22Rv1 (cell line): Measurements from ENCODE around the gene MEF2C.

Source experiments
- H3K27ac ChIP-seq: fragments of 450-650 bp; 2 replicates; pipeline ENCODE4 v1.5.1; 2017
- CTCF ChIP-seq: fragments of 450-650 bp; IDR thresholded peaks from 2 replicates; pipeline ENCODE4 v1.5.1; 2017; ENCODE audit warnings: mild to moderate bottlenecking
- ZFX ChIP-seq: fragments of 450-650 bp; IDR thresholded peaks from 2 replicates; pipeline ENCODE4 v1.6.1; 2017; ENCODE audit warnings: antibody characterized with exemption, borderline replicate concordance

The MEF2C gene

DNA sequence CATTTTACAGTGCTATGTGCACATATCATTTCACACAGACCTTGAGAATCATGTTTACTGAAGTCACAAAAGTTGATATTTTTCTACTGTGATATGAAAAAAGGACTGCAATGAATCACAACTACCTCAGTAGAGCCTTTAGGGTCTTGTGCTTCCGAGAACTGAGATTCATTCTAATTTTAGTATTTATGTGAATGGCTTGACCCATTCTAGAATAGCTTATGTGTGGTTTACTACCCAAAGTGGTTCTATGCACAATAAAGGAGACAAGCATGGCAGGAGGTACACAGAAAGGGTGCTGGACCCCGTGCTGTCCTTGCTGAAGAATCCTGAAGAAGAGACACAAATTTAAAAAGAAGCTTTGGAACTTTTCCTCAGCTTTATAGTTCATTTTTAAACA, 28.2 kb downstream of the MEF2C start:
- TF ChIP-seq ZFX (no peak), CTCF (no peak)
- H3K27ac ChIP-seq: no peak overlapping the region

DNA sequence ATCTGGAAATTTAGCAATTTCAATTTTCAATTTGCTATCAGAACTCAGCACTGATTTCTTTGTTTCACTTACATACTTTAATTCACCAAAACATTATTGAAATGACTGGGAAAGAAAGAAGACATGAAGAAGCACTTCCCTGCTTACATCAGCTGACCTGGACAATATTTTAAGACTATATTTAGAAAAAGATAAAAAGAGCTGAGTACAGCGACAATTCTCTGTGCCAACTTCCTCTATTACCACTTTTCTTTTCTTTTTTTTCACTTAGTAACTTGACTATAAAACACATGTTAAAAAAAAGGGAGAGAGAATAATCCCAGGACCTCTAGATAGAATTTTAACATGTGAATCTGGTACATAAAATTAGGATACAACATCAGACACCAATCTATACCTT, 35.6 kb downstream of the MEF2C start:
- no peak overlapping the region for H3K27ac ChIP-seq
- TF ChIP-seq CTCF (no peak), ZFX (no peak)

- no peak for TF ChIP-seq ZFX
- TF ChIP-seq CTCF: no peak
- H3K27ac ChIP-seq: no peak overlapping the region
Observed at GRCh38 chr5:88846434-88846833, 36.5 kb downstream of the MEF2C start.

- no peak for TF ChIP-seq ZFX
- H3K27ac ChIP-seq: no peak overlapping the region
Observed at GRCh38 chr5:88845081-88845697, 37.8 kb downstream of the MEF2C start.

DNA sequence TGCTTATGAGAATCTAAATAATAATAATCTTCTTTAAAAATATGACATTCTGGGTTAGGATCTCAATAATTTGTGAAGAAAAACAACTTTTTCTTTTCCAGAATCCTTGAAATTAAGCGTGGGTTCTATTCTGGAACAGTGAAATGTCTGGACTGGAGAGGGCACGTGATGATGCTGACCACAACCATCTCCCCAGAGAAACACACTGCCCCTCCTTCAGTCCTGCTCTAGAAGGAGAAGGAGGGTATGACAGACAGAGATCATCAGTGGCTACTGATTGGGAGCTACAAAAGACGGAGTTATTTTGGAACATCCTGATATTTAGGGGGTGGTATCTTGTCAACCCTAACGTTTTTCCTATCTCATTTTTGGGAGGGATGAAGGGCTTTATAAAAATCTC, 40.2 kb downstream of the MEF2C start:
- TF ChIP-seq ZFX (no peak), CTCF (no peak)
- no peak overlapping the region for H3K27ac ChIP-seq

GRCh38 chr5:88841212-88841611, 41.8 kb downstream of the MEF2C start:
- TF ChIP-seq CTCF (no peak), ZFX (no peak)
- no peak overlapping the region for H3K27ac ChIP-seq

GRCh38 chr5:88840495-88840894, 42.5 kb downstream of the MEF2C start:
- TF ChIP-seq ZFX (no peak), CTCF (no peak)
- H3K27ac ChIP-seq: no peak overlapping the region

- H3K27ac ChIP-seq: no peak overlapping the region
- TF ChIP-seq CTCF (no peak), ZFX (no peak)
Observed at GRCh38 chr5:88839238-88839637, 43.7 kb downstream of the MEF2C start.
